Duodenal mucosa (tissue), 2 donors: ENCODE data around the gene CRYAA.

Experiments used
- H3K27ac ChIP-seq: one replicate; pipeline ENCODE4 v1.7.0; 2013; ENCODE audit warnings: low read depth, low read length
- H3K27me3 ChIP-seq, 2 donors: one replicate each; pipeline ENCODE4 v1.7.0; 2013; ENCODE audit warnings: low read length in 2 of 2, control low read depth in 1 of 2; ENCODE audit not compliant: insufficient read depth in 2 of 2, control insufficient read depth in 1 of 2
- H3K36me3 ChIP-seq, 2 donors: one replicate each; pipeline ENCODE4 v1.7.0; 2013; ENCODE audit warnings: low read length in 2 of 2, control low read depth in 1 of 2; ENCODE audit not compliant: insufficient read depth in 2 of 2, control insufficient read depth in 1 of 2
- H3K4me1 ChIP-seq, 2 donors: one replicate each; pipeline ENCODE4 v1.7.0; 2013; ENCODE audit warnings: low read length in 2 of 2, control low read depth in 1 of 2; ENCODE audit not compliant: insufficient read depth in 2 of 2, control insufficient read depth in 1 of 2
- H3K4me3 ChIP-seq, 2 donors: one replicate each; pipeline ENCODE4 v1.7.0; 2013; ENCODE audit warnings: low read length in 2 of 2, low read depth in 1 of 2
- H3K9ac ChIP-seq, 2 donors: one replicate each; pipeline ENCODE4 v1.7.0; 2013; ENCODE audit warnings: low read length in 2 of 2, low read depth in 1 of 2
- H3K9me3 ChIP-seq, 2 donors: one replicate each; pipeline ENCODE4 v1.7.0; 2013; ENCODE audit warnings: low read length in 2 of 2, control low read depth in 1 of 2; ENCODE audit not compliant: control insufficient read depth in 1 of 2

Gene CRYAA

DNA sequence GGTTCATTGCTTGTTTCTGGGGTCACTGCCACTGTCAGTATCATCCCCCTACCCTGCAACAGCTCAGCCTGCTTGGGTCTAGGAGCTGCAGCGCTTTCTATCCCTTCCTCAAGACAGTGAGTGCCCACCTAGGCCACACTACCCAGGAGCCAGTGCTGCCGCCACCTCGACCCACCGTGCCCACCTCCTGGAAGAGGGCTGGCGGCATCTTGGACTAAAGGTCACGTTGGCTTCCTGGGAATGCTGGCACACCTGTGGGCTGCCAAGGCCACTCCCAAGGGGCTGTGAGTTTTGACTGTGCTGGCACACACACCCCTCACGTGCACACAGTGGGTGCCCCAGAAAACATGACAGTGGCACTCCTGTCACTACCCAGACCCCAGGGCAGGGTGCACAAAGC, 22.1 kb downstream of the CRYAA start:
- no peaks in the 10 kb centered on the region for H3K9me3 ChIP-seq
- H3K27ac ChIP-seq, result no peak overlapping the region
- no peaks in the 10 kb centered on the region for H3K27me3 ChIP-seq
- peaks cover 0 to 4% of the 10 kb centered on the region in 2 donors for H3K4me1 ChIP-seq
- no peak overlapping the region for H3K4me3 ChIP-seq
- H3K9ac ChIP-seq, result no peak overlapping the region
- H3K36me3 ChIP-seq, result no peaks in the 10 kb centered on the region

DNA sequence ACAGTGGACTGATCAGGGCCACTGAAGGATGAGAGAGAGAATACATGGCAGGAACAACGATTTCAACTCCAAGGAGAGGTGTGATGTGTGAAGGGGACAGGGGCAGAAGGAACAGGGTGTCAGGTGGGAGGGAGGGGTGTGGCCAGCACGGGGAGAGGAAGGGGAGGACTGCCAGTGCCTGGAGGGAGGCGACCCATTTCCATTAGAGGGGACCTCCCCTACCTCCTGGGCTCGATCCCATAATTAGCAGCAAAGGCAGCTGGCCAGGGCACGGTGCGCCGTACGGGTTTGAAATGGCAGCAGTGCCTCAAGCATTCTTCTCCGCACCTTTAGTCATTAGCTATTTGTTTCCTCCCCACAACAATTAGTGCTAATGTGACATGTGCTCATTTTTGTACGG, 22.7 kb downstream of the CRYAA start:
- H3K4me1 ChIP-seq, result peaks cover 0 to 4% of the 10 kb centered on the region in 2 donors

DNA sequence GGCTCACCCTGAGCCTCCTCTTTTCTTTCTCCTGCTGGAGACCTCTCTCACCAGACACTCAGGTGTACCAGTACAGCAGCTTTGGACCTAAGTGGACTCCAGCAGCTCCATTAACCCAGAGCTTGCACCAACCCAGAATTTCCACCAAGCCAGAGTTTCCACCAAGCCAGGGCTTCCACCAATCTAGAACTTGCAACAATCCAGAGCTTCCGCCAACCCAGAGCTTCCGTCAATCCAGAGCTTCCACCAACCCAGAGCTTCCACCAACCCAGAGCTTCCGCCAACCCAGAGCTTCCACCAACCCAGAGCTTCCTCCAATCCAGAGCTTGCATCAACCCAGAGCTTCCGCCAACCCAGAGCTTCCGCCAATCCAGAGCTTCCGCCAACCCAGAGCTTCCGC, 23.2 kb downstream of the CRYAA start:
- Histone ChIP-seq H3K4me3 (no peak overlapping the region), H3K36me3 (no peaks in the 10 kb centered on the region), H3K9ac (no peak overlapping the region), H3K27ac (no peak overlapping the region), H3K9me3 (no peaks in the 10 kb centered on the region), H3K4me1 (peaks cover 0 to 4% of the 10 kb centered on the region in 2 donors), H3K27me3 (no peaks in the 10 kb centered on the region)

More for the DNA sequence above, 22.7 kb downstream of the CRYAA start:
- Histone ChIP-seq H3K9ac (no peak overlapping the region), H3K27ac (no peak overlapping the region), H3K4me3 (no peak overlapping the region), H3K36me3 (no peaks in the 10 kb centered on the region), H3K27me3 (no peaks in the 10 kb centered on the region), H3K9me3 (no peaks in the 10 kb centered on the region)

DNA sequence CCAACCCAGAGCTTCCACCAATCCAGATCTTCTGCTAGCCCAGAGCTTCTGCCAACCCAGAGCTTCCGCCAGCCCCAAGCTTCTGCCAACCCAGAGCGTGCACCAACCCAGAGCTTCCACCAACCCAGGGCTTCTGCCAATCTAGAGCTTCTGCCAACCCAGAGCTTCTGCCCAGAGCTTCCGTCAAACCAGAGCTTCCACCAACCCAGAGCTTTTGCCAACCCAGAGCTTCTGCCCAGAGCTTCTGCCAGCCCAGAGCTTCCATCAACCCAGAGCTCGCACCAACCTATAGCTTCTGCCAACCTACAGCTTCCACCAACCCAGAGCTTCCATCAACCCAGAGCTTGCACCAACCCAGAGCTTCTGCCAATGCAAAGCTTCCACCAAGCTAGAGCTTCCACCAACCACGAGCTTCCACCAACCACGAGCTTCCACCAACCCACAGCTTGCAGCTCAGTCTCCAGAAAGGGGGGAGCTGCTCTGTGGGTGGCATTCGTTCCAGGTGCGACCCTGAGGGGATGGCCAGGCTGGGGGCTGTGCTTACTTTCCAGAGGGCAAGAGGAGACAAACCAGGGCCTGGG, 23.8 kb downstream of the CRYAA start:
- Histone ChIP-seq H3K4me1 (peaks cover 0 to 4% of the 10 kb centered on the region in 2 donors), H3K4me3 (no peak overlapping the region), H3K9me3 (no peaks in the 10 kb centered on the region), H3K9ac (no peak overlapping the region), H3K36me3 (no peaks in the 10 kb centered on the region), H3K27ac (no peak overlapping the region), H3K27me3 (no peaks in the 10 kb centered on the region)

DNA sequence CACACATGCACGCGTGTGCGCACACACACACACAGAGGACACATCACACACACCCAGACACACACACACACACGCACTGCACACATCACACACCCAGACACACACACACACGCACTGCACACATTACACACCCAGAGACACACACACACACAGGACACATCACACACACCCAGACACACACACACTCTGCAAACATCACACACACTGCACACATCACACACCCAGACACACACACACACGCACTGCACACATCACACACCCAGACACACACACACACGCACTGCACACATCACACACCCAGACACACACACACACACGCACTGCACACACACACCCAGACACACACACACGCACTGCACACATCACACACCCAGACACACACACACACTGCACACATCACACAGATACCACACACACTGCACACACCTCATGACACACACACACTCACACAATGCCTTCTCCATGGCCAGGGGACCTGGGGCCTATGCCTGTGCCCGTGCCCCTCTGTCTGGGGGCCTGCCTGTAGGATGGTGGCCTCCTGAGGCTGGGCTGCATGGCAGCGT, 24.4 kb downstream of the CRYAA start:
- H3K4me3 ChIP-seq, result no peak overlapping the region
- H3K9ac ChIP-seq, result no peak overlapping the region
- no peaks in the 10 kb centered on the region for H3K27me3 ChIP-seq
- H3K9me3 ChIP-seq, result no peaks in the 10 kb centered on the region
- H3K36me3 ChIP-seq, result no peaks in the 10 kb centered on the region
- H3K27ac ChIP-seq, result no peak overlapping the region
- H3K4me1 ChIP-seq, result peaks cover 0 to 4% of the 10 kb centered on the region in 2 donors

DNA sequence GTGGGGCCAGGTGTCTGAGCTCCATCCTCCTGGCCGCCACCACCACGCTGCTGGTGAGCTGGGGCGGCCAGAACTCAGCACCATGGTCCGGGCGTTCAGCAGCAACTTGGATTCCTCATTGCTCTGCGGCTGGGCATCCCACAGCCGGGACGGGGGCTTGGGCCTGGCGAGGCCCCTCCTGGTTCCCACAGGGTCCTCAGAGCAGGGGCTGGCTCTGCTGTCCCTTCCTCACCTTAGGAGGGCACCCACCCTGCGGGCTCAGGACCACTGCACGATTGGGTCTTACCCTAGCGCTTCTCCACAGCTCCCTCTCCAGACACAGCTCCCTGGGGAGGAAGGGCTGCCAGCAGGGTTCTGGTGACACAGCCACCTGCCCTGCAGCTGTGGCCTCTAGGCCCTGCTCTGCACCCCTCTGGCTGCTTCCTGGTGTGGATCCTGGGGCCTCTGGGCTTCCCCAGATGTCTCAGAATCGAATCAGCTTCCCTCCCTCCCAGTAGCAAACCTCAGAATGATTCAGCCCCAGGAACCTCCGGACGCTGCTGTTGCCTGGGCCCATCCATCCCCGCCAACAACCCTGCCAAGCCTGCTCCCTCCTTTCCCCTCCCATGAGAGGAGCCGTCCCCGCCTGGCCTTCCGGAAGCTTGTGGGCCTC, 25.0 kb downstream of the CRYAA start:
- H3K9me3 ChIP-seq, result no peaks in the 10 kb centered on the region
- no peak overlapping the region for H3K4me3 ChIP-seq
- no peaks in the 10 kb centered on the region for H3K27me3 ChIP-seq
- H3K36me3 ChIP-seq, result no peaks in the 10 kb centered on the region
- H3K9ac ChIP-seq, result no peak overlapping the region
- peaks cover 0 to 4% of the 10 kb centered on the region in 2 donors for H3K4me1 ChIP-seq
- no peak overlapping the region for H3K27ac ChIP-seq

DNA sequence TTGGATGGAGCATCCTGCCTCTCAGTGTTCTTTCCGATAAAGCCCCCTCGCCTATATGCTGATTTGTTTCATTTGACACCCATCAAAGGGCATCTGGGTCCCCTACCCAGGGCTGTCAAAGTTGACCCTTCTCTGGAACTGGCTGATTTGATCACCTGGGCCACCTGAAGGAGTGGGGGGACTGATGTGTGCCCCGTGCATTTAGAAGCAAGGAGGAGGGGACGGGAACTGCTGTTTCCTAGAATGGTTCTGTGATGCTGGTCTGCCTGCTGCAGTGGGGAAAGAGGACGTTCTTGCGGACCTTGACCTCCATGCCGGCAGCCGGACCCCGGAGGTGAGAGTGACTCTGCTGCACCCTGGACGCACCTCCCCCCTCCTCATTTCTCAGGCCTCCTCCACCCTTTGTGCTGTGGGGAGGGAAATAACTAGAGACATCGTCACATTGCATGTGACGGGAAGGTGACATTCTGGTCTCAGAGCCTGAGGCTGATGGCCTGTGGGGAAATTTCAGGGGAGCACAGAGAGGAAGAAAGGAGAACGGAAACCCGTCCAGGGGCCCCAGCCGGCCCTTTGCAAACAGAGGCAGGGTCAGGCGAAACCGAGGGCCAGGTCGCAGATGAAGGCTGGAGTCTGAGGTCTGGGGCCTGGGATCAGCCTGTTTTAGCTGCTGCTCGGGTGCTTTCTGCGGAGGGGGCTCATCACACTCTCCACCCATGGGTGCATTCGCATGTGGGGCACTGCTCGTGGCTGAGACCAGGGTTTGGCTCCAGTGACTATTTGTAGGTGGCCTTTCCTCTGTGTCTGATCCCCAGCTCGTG, 25.7 kb downstream of the CRYAA start:
- H3K36me3 ChIP-seq, result no peaks in the 10 kb centered on the region
- no peak overlapping the region for H3K9ac ChIP-seq
- H3K27ac ChIP-seq, result no peak overlapping the region
- no peak overlapping the region for H3K4me3 ChIP-seq
- no peaks in the 10 kb centered on the region for H3K9me3 ChIP-seq
- no peaks in the 10 kb centered on the region for H3K27me3 ChIP-seq
- H3K4me1 ChIP-seq, result peaks cover 0 to 4% of the 10 kb centered on the region in 2 donors

DNA sequence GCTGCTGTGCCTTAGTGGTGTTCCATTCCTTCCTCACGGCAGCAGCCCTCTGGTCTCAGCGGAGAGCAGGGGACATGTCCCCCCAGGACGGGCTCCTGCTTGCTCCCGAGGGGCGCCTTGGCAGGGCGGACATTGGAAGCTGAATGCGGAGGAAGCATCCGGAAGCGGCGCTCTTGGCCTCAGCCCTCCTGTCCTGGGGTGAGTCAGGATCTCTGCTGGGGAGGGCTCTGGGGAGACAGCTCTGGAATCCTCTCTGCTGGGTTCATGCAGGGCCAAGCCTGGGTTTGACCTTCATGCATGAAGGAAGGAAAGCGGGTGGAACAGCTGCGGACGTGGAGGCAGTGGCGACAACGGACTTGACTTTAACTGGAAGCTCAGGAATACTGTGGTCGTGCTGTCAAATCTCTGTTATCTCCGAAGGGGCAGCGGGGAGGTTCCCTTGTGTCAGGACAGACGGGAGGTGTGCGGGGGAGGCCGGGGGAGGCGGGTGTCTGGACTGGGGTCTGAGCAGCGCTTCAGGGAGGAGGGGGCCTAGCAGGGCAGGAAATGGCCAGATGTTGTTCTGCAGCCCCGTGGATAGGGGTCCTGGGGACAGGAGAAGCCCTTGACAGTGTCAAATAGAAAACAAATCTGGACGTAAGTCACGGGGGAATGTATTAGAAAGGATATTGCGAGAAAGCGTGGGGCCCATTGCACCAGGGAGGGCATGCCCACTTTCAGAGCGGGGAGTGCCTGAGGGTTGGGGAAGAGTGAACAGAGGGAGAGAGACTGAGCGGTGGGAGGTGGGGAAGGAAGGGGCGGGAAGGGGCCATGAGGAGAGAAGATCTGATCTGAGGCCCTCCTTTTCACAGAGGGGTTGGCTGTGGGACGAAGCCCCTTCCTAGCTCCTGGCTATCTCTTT, 26.6 kb downstream of the CRYAA start:
- Histone ChIP-seq H3K27ac (no peak overlapping the region), H3K36me3 (no peaks in the 10 kb centered on the region), H3K9ac (no peak overlapping the region), H3K4me1 (peaks cover 0 to 4% of the 10 kb centered on the region in 2 donors), H3K27me3 (no peaks in the 10 kb centered on the region), H3K4me3 (no peak overlapping the region), H3K9me3 (no peaks in the 10 kb centered on the region)

DNA sequence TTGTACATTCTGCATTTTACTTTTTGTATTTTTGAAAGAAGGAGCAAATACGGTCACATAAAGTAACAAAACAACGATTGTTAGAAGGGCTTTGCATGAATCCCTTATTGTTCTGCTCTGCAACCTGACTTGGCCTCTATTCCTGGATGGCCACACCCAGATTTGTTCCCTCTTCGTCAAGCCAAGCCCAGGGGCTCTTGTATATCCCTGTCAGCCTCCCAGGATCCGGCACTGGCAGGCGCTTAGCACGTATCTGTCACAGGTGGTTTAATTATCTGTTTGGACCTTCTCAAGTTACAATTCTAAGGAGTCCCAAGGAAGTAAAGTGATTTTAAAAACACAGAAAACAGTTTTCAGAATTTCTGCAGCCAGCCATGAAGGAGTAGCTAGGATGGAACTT, 28.0 kb downstream of the CRYAA start:
- no peaks in the 10 kb centered on the region for H3K36me3 ChIP-seq
- no peak overlapping the region for H3K9ac ChIP-seq
- peaks cover 0 to 4% of the 10 kb centered on the region in 2 donors for H3K4me1 ChIP-seq
- H3K9me3 ChIP-seq, result peaks cover 8 to 10% of the 10 kb centered on the region in 2 donors
- H3K27me3 ChIP-seq, result no peaks in the 10 kb centered on the region
- H3K4me3 ChIP-seq, result no peak overlapping the region
- H3K27ac ChIP-seq, result no peak overlapping the region
